Stimulated activated CD8-positive, alpha-beta memory T cell treated with anti-CD3 and anti-CD28 coated beads, Interleukin-12 subunit alpha, Interleukin-12 subunit beta, amount 100 ng/mL, for 24 hours (primary cell): Measurements from ENCODE around the gene CELF3.
"Not testable (repeated sequence)": the region's sequence is repeated elsewhere in the genome, so short reads cannot be mapped to it uniquely, and the experiment has no call there.

Source experiments
- DNase-seq: peaks from one replicate; pipeline ENCODE4 v3.0.0-alpha.2; 2020; ENCODE audit errors: extremely low read depth

CELF3 gene

GRCh38 chr1:151703813-151704212, 12.8 kb downstream of the CELF3 start:
- DNase-seq = no peak

DNA sequence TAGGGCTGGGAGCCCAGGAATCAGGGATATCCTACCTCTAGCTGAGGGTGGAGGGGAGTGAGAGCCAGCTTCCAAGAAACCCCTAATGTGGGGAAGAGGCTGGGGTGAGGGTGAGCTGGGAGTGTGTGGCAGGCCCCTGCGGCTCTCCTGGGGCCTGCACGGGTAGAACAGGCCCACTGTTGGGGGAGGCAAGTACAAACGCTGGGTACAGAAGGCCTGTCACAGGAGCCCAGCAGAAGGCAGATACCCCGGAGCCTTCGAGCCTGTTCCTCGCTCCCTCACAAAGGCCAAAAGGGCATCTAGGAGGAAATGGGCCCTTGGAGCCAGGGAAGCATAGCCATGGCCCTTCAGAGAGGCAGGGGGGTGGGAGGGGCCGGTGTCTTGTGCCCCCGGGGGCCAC, 13.7 kb downstream of the CELF3 start:
- DNase-seq = no peak

DNA sequence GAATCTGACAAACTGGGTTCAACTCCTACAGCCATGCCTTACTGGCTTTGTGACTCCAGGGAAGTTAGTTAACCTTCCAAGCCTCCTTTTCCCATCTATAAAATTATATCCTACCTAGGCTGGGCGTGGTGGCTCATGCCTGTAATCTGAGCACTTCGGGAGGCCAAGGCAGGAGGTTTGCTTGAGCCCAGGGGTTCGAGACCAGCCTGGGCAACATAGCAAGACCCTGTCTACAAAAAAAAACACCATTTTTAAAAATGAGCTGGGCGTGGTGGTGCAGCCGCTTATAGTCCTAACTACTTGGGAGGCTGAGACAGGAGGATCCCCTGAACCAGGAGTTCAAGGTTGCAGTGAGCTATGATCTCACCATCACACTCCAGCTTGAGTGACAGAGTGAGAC, 15.1 kb downstream of the CELF3 start:
- no peak for DNase-seq

GRCh38 chr1:151693057-151693651, 23.4 kb downstream of the CELF3 start:
- no peak for DNase-seq

GRCh38 chr1:151692226-151692625, 24.4 kb downstream of the CELF3 start:
- DNase-seq = no peak

DNA sequence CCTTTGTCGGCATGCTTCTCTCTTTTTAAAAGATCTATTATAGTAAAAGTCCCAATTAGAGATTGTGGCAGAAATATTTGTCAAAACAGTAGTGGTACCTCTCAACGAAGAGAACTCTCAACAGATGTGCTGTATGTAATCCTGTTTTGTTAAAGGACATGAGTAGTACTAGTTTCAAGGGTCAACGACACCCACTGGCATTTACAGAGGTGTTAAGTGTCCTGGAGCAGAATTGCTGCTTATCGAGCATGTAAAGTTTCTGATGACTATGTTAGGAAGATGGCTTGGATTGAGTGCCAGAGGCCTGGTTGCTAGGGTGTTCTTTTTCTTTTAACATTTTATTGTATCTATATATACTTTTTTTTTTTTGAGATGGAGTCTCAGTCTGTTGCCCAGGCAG, 27.1 kb downstream of the CELF3 start:
- DNase-seq = no peak

DNA sequence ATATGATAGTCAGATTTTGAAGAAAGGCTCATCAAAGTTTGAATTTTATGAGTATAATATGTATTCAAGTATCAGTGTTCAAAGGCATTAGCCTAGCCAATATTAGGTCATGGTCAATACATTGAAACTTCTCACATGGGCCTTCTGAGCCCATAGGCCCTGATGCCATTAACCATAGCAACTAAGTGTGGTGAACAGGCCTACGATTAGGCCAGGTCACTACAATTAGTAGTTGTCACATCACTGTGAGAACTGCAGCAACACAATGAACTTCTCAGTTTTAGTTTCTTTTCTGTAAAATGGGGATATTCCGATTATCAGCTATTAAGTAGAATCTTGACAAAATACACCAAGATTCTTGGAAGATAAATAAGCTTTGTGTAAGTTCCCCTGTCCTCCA, 30.0 kb downstream of the CELF3 start:
- no peak for DNase-seq

- no peak for DNase-seq
Measured at GRCh38 chr1:151684128-151684527, 32.5 kb downstream of the CELF3 start.

- not testable (repeated sequence) for DNase-seq
Measured at GRCh38 chr1:151682901-151683300, 33.7 kb downstream of the CELF3 start.

DNA sequence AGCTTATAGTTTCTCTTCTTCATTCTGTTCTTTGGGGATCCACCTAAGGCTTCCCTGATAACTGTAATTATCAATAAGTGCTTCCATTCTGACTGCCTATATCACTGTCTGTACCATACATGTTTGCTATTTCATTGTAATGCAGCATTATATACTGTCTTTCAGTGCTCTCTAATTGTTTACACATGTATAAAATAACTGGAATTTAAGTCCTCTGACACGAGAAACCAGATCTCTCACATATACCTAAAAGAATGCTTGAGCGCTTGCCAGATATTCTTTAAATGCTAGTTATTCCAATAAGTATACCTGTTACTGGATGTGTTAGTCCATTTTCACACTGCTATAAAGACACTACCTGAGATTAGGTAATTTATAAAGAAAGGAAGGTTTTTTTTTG, 34.7 kb downstream of the CELF3 start:
- DNase-seq = no peak

GRCh38 chr1:151680826-151681225, 35.8 kb downstream of the CELF3 start:
- no peak for DNase-seq

- DNase-seq = no peak
Measured at GRCh38 chr1:151680391-151680790, 36.2 kb downstream of the CELF3 start.

DNA sequence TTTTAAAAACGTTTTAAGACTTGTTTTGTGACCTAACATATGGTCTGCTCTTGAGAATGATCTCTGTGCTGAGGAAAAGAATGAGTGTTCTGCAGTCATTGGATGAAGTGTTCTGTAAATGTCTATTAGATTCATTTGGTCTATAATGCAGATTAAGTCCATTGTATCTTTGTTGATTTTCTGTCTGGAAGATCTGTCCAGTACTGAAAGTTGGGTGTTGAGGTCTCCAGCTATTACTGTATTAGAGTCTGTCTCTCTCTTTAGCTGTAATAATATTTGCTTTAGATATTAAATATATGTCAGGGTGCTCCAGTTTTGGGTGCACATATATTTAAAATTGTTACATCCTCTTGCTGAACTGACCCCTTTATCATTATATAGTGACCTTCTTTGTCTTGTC, 43.2 kb downstream of the CELF3 start:
- no peak for DNase-seq

GRCh38 chr1:151670036-151670675, 46.4 kb downstream of the CELF3 start:
- DNase-seq = not testable (repeated sequence)

DNA sequence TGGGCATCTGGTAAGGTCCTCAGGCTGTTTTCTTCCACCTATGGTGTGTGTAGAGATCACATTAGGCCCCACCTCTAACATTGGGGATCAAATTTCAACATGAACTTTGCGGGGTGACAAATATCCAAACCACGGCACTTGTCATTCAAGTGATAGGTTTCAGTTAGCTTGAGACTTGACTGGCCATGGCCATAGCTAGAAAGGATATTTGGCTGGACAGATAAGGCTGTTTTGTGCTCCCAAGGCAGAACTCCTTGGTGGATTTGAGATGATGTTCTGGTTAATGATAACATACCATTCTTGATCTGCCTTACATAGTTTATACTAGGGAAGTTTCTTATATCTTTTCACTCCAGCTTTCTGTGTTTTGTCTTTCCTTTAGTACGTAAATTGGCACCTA, 48.5 kb downstream of the CELF3 start:
- DNase-seq = no peak

DNA sequence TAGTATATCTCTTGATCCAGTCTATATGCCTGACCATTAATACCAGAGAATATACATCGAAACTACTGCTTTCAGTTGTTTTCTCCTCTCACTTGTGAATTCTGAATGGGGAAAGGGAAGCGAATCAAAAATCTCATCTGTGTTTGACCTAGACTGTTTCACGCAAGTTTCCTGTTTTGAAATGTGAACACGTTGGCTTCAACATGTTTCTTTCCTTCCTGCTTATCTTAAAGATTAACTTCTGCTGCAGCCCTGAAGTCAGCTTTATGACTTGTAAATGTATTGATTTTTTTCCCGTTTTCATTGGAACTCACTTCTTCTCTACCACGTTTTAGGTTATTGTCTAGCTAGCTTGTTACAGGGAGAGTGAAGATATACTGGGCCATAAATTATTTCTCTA, 54.9 kb downstream of the CELF3 start:
- DNase-seq = no peak

- no peak for DNase-seq
Measured at GRCh38 chr1:151655371-151655770, 61.2 kb downstream of the CELF3 start.

DNA sequence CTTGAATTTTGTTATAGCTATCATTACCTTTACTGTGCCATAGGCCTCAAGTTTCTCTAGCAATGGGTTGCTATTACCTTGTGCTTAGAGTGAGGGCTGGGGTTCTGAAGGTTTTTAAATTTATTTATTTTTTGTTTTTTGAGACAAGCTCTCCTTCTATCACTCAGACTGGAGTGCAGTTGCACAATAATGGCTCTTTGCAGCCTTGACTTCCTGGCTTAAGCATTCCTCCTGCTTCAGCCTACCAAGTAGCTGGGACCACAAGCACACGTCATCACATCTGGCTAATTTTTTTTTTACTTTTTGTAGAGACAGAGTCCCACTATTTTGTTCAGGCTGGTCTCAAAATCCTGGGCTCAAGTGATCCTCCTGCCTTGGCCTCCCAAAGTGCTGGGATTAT, 63.2 kb downstream of the CELF3 start:
- no peak for DNase-seq
